GM18508 (cell line): Measurements from ENCODE around the gene KCNN4.

Source experiments
- ATAC-seq: cut with Tn5 transposase; IDR thresholded peaks from one replicate; pipeline ENCODE4 v1.9.1; 2021; ENCODE audit warnings: moderate number of reproducible peaks; ENCODE audit not compliant: insufficient read depth, unreplicated experiment

Gene KCNN4

DNA sequence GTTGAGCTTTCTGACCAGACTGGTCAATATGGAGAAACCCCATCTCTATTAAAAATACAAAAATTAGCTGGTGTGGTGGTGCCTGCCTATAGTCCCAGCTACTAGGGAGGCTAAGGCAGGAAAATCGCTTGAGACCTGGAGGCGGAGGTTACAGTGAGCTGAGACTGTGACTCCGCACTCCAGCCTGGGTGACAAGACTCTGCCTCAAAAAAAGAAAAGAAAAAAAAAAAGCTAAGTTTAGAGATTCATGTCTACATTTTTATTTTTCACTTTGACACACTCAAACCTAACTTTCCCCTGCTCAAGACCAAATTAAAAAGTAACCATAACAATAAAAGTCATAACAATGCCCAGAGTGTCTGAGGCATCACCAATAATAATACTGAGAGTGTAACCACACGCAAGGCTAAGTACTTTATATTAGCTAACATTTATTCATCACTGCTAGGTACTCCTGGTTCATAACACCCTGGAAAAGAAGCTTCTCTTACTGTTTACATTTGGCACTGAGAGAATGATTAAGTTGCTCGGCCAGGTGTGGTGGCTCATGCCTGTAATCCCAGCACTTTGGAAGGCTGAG is 59.2 kb downstream of the KCNN4 start:
- no peak for ATAC-seq

DNA sequence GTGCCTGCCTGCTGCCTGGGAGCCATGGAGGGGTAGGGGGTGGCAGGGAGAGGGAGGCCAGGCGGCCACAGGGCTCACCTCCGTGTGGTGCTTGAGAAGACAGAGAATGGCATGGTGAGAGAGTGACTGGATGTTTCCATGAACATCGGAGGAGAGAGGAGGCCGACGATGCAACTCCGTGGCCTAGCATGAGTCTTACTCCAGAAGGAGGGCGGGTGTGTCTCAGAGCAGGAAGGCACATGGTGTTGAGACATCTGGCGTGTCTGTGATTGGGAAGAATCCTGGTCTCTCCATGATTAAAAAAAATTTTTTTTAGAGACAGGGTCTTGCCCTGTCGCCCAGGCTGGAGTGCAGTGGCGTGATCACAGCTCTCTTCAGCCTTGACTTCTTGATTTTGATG is 59.8 kb downstream of the KCNN4 start:
- ATAC-seq, result no peak

DNA sequence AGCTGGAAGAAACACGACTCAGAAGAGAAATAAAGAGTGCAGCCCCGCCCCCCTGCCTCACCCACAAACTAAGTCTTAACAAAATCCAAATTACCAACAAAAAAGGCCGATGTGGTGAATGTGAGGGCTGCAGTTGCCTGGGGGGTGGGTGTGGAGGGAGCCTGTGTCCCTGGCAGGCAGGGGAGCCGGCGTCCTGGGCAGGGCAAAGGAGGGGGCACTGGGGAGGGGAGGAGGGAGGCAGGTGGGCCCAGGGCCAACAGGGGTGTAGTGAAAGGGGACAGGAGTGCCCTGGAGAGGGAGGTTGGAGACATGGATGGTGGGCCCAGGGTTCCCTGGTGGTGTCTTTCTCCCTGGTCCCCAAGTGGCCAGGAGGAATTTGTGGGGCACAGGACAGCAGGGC is 60.9 kb downstream of the KCNN4 start:
- ATAC-seq, result no peak

DNA sequence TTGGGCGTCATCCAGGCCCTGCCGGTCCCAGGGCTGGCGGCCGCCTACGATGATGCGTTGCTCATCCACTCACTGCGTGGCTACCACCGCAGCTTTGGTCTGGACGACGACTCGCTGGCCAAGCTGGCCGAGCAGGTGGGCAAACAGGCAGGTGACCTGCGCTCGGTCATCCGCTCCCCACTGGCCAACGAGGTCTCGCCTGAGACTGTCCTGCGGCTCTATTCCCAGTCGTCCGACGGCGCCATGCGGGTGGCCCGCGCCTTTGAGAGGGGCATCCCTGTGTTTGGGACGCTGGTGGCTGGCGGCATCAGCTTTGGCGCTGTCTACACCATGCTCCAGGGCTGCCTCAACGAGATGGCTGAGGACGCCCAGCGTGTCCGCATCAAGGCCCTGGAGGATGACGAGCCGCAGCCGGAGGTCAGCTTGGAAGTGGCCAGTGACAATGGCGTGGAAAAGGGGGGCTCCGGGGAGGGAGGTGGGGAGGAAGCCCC is 61.4 kb downstream of the KCNN4 start:
- no peak for ATAC-seq

GRCh38 chr19:43718627-43719377 is 62.0 kb downstream of the KCNN4 start:
- ATAC-seq, result no peak
